DLD1 (cell line): Measurements from ENCODE around the gene IMMT.

Experiments
- in situ Hi-C: cut with HindIII; loops from 2 replicates; pipeline ENCODE4 v1.10.0; 2017; ENCODE audit warnings: low sequenced_read_pairs

IMMT gene

GRCh38 chr2:86094229-86094628, 101.0 kb downstream of the IMMT start:
- in situ Hi-C loops: no loop called here
